SK-N-MC (cell line): ENCODE data around the gene ETV1.

Experiments used
- DNase-seq: peaks from one replicate; pipeline ENCODE4 v3.0.0-alpha.2; 2011; ENCODE audit warnings: low read depth, low spot score
- H3K27ac ChIP-seq: fragments of 200-600 bp; sonication (generic); 2 replicates; pipeline ENCODE4 v1.5.1; 2016; ENCODE audit warnings: mixed run types
- H3K36me3 ChIP-seq: fragments of 200-600 bp; sonication (generic); 2 replicates; pipeline ENCODE4 v1.6.1; 2017; ENCODE audit warnings: antibody characterized with exemption, low read length, mixed read lengths; ENCODE audit not compliant: insufficient read depth
- H3K4me3 ChIP-seq: fragments of 200-600 bp; sonication (generic); 2 replicates; pipeline ENCODE4 v1.5.1; 2016
- H3K9ac ChIP-seq: fragments of 200-600 bp; sonication (generic); 2 replicates; pipeline ENCODE4 v1.8.0; 2017; ENCODE audit warnings: mixed run types, mixed read lengths; ENCODE audit not compliant: insufficient read length
- H3K9me3 ChIP-seq: fragments of 200-600 bp; sonication (generic); 2 replicates; pipeline ENCODE4 v1.6.1; 2017; ENCODE audit warnings: low read depth, mild to moderate bottlenecking, antibody characterized with exemption, low read length, moderate library complexity, mixed read lengths
- EZH2 ChIP-seq: fragments of 200-600 bp; sonication (generic); IDR thresholded peaks from one replicate; pipeline ENCODE4 v1.6.1; 2017; ENCODE audit warnings: antibody characterized with exemption
- FOXP2 ChIP-seq: optimal IDR thresholded peaks from 2 replicates; pipeline ENCODE3; 2011; ENCODE audit warnings: mild to moderate bottlenecking, moderate library complexity; ENCODE audit not compliant: insufficient read depth; ENCODE audit errors: extremely low read length, control extremely low read depth
- POLR2AphosphoS5 ChIP-seq: IDR thresholded peaks from 2 replicates; pipeline ENCODE4 v1.6.1; 2012; ENCODE audit warnings: mild to moderate bottlenecking, low read depth, low read length, borderline replicate concordance

Gene ETV1

GRCh38 chr7:13849163-13849892, 140.1 kb downstream of the ETV1 start:
- Histone ChIP-seq H3K9ac (peak overlapping the region; percentile 64), H3K27ac (peak overlapping the region; percentile 99), H3K4me3 (peak overlapping the region; percentile 69), H3K36me3 (no peaks in the 10 kb centered on the region), H3K9me3 (no peaks in the 10 kb centered on the region)
- no peak for DNase-seq
- TF ChIP-seq FOXP2 (no peak), POLR2AphosphoS5 (no peak), EZH2 (no peak)

- Histone ChIP-seq H3K36me3 (no peaks in the 10 kb centered on the region), H3K9me3 (no peaks in the 10 kb centered on the region), H3K4me3 (peak overlapping the region; percentile 14; the same call in 1 of the 2 replicates), H3K9ac (peak overlapping the region; percentile 60), H3K27ac (peak overlapping the region; percentile 99)
- no peak for DNase-seq
- TF ChIP-seq EZH2 (no peak), FOXP2 (no peak), POLR2AphosphoS5 (no peak)
Measured at GRCh38 chr7:13848681-13849131, 140.8 kb downstream of the ETV1 start.

GRCh38 chr7:13846386-13846785, 143.1 kb downstream of the ETV1 start:
- Histone ChIP-seq H3K4me3 (no peak overlapping the region), H3K36me3 (no peaks in the 10 kb centered on the region), H3K27ac (peak overlapping the region; percentile 47; the same call in 1 of the 2 replicates), H3K9ac (no peak overlapping the region), H3K9me3 (no peaks in the 10 kb centered on the region)
- DNase-seq: no peak
- TF ChIP-seq POLR2AphosphoS5 (no peak), EZH2 (no peak), FOXP2 (no peak)

GRCh38 chr7:13845601-13846000, 143.9 kb downstream of the ETV1 start:
- Histone ChIP-seq H3K27ac (peak overlapping the region; percentile 2; the same call in 1 of the 2 replicates), H3K9ac (no peak overlapping the region), H3K4me3 (no peak overlapping the region), H3K9me3 (no peaks in the 10 kb centered on the region), H3K36me3 (no peaks in the 10 kb centered on the region)
- TF ChIP-seq EZH2 (no peak), FOXP2 (no peak), POLR2AphosphoS5 (no peak)
- no peak for DNase-seq

- DNase-seq: no peak
- H3K4me3 ChIP-seq: no peak overlapping the region
- H3K9me3 ChIP-seq: no peaks in the 10 kb centered on the region
- H3K9ac ChIP-seq: no peak overlapping the region
- TF ChIP-seq POLR2AphosphoS5: no peak
- no peak for TF ChIP-seq EZH2
- TF ChIP-seq FOXP2: no peak
- H3K27ac ChIP-seq: no peak overlapping the region
- H3K36me3 ChIP-seq: no peaks in the 10 kb centered on the region
Measured at GRCh38 chr7:13844954-13845353, 144.5 kb downstream of the ETV1 start.

GRCh38 chr7:13841284-13841683, 148.2 kb downstream of the ETV1 start:
- H3K9me3 ChIP-seq: no peaks in the 10 kb centered on the region
- TF ChIP-seq POLR2AphosphoS5 (no peak), EZH2 (no peak), FOXP2 (no peak)

More at GRCh38 chr7:13841284-13841683, 148.2 kb downstream of the ETV1 start:
- H3K27ac ChIP-seq: no peak overlapping the region
- H3K4me3 ChIP-seq: no peak overlapping the region
- H3K9ac ChIP-seq: no peak overlapping the region
- no peaks in the 10 kb centered on the region for H3K36me3 ChIP-seq
- DNase-seq: no peak
